GM18858 (cell line): ENCODE results near the gene SUSD3.

Source experiments
- ATAC-seq: cut with Tn5 transposase; IDR thresholded peaks from one replicate; pipeline ENCODE4 v1.9.1; 2021; ENCODE audit not compliant: unreplicated experiment

SUSD3 gene

GRCh38 chr9:93072383-93072795 is 13.9 kb downstream of the SUSD3 start:
- no peak for ATAC-seq

- no peak for ATAC-seq
These were observed 17.7 kb downstream of the SUSD3 start for GRCh38 chr9:93076101-93076791.

- ATAC-seq: no peak
These were observed 18.3 kb downstream of the SUSD3 start for GRCh38 chr9:93076792-93077128.

- no peak for ATAC-seq
These were observed 18.9 kb downstream of the SUSD3 start for GRCh38 chr9:93077367-93077766.

- no peak for ATAC-seq
These were observed 19.3 kb downstream of the SUSD3 start for GRCh38 chr9:93077811-93078210.

GRCh38 chr9:93079371-93079770 is 20.9 kb downstream of the SUSD3 start:
- no peak for ATAC-seq

GRCh38 chr9:93080406-93080805 is 21.9 kb downstream of the SUSD3 start:
- no peak for ATAC-seq

GRCh38 chr9:93081081-93081529 is 22.6 kb downstream of the SUSD3 start:
- ATAC-seq: no peak

GRCh38 chr9:93081931-93082330 is 23.4 kb downstream of the SUSD3 start:
- ATAC-seq: no peak

GRCh38 chr9:93082841-93083411 is 24.4 kb downstream of the SUSD3 start:
- no peak for ATAC-seq

GRCh38 chr9:93083592-93084470 is 25.3 kb downstream of the SUSD3 start:
- no peak for ATAC-seq

- ATAC-seq: no peak
These were observed 26.0 kb downstream of the SUSD3 start for GRCh38 chr9:93084471-93084881.

- ATAC-seq: no peak
These were observed 27.2 kb downstream of the SUSD3 start for GRCh38 chr9:93085676-93086075.

GRCh38 chr9:93086447-93087224 is 28.1 kb downstream of the SUSD3 start:
- no peak for ATAC-seq

GRCh38 chr9:93087971-93088655 is 29.6 kb downstream of the SUSD3 start:
- ATAC-seq: no peak

- no peak for ATAC-seq
These were observed 30.1 kb downstream of the SUSD3 start for GRCh38 chr9:93088656-93089015.

GRCh38 chr9:93089024-93089423 is 30.5 kb downstream of the SUSD3 start:
- ATAC-seq: no peak

GRCh38 chr9:93089481-93089991 is 31.0 kb downstream of the SUSD3 start:
- ATAC-seq: no peak

GRCh38 chr9:93090091-93090655 is 31.7 kb downstream of the SUSD3 start:
- ATAC-seq: no peak

GRCh38 chr9:93091056-93091452 is 32.6 kb downstream of the SUSD3 start:
- no peak for ATAC-seq
